HG03571 (cell line): ENCODE measurements around the gene MYCBP2.
"Not testable (repeated sequence)": the region's sequence is repeated elsewhere in the genome, so short reads cannot be mapped to it uniquely, and the experiment has no call there.

ENCODE experiments used
- ATAC-seq: cut with Tn5 transposase; IDR thresholded peaks from one replicate; pipeline ENCODE4 v1.9.1; 2021; ENCODE audit not compliant: unreplicated experiment

MYCBP2 gene

GRCh38 chr13:77305266-77305665 is 21.6 kb downstream of the MYCBP2 start:
- ATAC-seq = no peak

GRCh38 chr13:77300176-77301037 is 26.5 kb downstream of the MYCBP2 start:
- ATAC-seq = peak; percentile 32

DNA sequence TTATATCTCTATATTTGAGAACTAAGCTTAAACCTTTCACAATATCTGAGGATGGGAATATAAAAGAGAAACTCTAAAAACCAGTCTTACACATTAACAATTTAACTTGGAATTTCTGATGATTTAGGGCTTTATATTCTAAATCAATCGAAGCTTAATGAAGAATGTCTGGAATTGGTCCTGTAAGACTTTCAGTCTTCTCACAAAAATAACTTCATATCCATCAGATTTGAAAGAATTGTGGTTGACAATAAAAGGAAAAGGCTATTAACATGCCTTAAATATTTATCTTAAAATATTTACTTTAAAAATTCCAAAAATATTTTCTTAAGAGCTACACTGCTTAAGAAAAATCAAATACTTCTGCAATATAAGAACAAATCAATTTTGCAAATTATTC is 27.3 kb downstream of the MYCBP2 start:
- ATAC-seq = no peak

DNA sequence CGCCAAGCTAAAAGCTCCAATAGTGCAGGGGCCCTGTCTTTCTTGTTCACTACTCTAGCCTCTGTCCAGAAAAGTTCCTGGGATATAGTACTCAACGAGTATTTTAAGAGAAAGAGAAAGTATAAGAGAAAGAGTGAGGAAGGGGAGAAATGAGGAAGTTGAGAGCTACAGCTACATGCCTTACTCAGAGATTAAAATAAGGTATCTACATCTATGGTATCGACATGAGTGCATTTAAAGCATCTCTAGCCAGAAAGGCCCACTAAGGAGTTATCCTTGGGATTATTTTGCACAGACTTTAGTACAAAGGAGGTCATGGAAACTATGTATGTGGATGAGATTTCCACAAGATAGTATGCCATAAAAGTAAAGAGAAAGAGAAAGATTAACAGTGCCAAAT is 28.5 kb downstream of the MYCBP2 start:
- peak; percentile 61 for ATAC-seq

GRCh38 chr13:77291774-77292173 is 35.1 kb downstream of the MYCBP2 start:
- no peak for ATAC-seq

DNA sequence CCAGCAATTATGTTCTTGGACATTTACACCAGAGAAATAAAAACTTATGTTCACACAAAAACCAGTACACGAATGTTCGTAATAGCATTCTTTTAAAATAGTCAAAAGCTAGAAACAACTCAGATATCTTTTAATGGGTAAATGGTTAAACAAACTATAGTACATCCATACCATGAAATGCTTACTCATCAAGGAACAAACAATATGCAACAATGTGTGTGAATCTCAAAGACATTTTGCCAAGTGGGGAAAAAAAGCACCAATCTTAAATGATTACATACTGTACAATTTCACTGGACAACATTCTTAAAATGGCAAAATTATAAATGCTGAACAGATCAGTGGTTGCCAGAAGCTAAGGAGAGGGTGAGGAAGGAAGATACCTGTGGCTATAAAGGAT is 36.6 kb downstream of the MYCBP2 start:
- ATAC-seq = no peak

DNA sequence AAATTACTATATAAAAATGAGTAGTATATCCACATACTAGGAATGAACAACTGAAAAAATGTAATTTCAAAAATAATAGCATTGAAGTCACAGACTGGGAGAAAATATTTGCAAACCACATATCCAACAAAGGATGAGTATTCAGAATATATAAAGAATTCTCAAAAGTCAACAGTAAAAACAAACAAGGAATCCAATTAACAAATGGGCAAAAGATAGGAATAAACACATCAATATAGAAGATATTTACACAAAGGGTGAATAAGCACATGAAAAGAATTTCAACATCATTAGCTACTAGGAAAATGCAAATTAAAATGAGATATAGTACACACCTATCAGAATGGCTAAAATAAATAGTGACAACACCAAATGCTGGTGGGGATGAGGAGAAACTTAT is 37.0 kb downstream of the MYCBP2 start:
- no peak for ATAC-seq

- ATAC-seq = not testable (repeated sequence)
These were observed 41.3 kb downstream of the MYCBP2 start for GRCh38 chr13:77285632-77286031.

DNA sequence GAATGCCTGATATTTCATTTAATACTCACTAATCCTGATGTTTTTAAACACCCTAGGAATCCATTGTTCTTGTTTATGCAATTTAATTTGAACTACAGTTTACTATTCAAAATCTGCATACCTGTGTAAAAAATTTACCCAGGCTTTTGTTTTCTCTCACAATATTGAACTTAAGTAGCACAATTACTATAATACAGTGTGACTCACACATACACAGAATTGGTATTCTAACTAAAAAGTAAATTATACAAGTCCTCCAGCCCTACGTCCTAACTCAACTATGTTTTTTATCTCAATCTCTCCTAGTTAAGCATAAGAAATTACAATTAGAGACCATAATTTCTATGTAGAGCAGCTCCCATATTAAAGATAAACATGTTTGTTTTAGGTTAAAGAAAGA is 41.8 kb downstream of the MYCBP2 start:
- ATAC-seq = no peak

DNA sequence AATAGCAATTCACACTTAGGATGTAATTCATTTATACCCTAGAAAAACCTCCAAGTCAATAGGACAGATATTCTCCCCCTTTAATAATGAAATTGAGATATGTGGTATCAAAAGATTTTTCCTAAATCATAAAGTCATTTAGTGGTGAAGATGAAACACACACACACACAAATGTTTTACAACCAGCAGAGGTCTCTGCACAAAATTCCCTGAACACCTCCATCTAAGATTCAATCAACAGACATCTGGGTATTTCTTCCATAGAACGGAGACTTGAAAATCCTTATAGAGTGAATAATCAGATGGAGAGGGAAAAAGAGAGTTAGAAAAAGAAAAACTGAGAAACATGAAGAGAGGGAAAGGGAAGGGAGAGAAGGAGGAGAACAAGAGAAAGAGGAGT is 52.8 kb downstream of the MYCBP2 start:
- ATAC-seq = no peak

DNA sequence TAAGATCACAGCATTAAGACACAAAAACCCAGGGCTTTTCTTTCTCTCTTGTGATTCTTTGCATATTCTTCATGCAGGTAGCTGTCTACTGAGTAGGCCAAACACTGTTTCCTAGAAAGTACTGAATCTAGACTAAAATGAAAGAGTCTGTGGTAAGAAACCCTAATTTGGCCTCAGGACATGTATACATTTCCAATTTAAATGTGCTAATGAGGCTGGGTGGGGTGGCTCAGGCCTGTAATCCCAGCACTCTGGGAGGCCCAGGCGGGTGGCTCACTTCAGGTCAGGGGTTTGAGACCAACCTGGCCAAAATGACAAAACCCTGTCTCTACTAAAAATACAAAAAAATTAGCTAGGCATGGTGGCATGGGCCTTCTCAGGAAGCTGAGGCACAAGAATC is 57.8 kb downstream of the MYCBP2 start:
- ATAC-seq = no peak

- ATAC-seq = no peak
These were observed 59.5 kb downstream of the MYCBP2 start for GRCh38 chr13:77267362-77267761.

- ATAC-seq = no peak
These were observed 61.6 kb downstream of the MYCBP2 start for GRCh38 chr13:77265336-77265735.

DNA sequence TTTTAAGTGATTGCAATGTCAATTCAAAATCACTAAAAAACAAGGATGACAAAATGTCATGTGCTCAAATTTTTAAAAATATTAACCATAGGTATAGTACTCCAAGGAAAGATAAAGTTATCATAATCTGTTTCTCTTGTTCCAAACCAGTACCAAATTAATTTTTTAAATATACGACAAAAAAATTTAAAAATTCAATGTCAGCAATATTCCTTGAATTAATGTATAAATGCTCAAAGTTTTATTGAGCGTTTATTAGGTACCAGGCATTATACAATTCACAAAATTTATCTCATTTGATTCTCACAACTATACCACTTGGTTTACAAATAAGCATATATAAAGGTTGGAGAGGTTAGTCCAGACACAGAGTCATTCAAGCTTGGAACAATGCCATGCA is 64.7 kb downstream of the MYCBP2 start:
- ATAC-seq = no peak

- no peak for ATAC-seq
These were observed 75.9 kb downstream of the MYCBP2 start for GRCh38 chr13:77250975-77251374.

- not testable (repeated sequence) for ATAC-seq
These were observed 81.7 kb downstream of the MYCBP2 start for GRCh38 chr13:77245224-77245623.

DNA sequence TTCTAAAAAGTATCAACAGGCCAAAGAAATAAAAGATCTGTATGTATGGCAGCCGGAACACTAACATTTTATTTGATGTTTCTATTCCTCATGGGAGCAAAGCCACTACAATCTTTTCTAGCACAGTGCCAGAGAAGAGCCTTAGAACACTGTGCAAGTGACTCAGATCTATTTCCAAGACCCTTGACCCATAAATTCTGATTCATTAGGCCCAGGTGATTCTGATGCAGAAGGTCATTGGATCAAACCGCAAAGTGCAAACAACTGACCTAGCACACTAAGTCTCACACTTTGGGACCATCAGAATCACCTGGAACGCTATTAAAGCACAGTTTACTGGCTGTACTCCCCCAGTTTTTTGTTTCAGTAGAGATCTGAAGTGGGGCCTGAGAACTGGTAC is 87.6 kb downstream of the MYCBP2 start:
- no peak for ATAC-seq

DNA sequence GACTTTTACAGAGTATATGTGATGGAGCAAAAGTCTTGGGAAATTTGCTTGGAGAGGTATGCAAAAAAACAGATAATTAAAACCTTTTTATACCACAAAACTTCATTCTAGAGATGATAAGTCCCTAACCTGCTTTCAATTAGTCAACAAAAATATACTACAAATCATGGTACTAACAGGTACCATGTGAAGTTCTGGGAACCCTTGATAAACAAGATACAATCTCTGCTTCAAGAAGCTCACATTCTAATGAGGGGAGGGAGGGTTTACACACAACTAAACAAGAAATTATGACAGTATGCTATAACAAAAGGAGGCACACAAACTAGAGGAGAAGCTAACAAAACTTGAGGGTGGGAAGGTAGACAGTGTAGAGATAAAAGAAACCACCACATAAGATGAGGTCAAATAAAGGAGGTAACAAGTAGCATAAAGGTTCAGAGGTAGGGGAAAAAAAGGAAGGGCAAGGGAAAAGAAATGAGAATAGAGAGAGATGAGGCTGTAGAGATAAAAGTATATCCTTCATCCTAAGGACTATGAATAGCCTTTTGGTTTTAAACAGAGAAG is 91.4 kb downstream of the MYCBP2 start:
- ATAC-seq = no peak

DNA sequence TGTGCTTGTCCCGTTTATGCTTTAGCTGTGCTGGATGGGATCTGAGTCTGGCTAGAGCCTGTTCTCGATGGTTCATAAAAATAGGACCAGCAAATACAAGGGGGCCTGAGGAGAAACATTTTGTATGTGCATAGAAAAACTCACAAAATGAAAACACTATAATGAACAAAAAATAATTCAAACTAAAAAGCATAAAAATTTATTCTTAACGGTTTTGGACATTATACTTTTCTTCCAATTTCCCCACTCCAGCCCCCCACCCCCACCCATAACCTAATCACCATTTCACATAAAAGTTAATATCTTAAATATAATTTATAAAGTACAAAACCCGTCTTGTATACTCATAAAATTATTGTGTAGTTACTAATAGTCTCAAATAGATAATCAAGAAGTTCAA is 93.7 kb downstream of the MYCBP2 start:
- ATAC-seq = no peak

DNA sequence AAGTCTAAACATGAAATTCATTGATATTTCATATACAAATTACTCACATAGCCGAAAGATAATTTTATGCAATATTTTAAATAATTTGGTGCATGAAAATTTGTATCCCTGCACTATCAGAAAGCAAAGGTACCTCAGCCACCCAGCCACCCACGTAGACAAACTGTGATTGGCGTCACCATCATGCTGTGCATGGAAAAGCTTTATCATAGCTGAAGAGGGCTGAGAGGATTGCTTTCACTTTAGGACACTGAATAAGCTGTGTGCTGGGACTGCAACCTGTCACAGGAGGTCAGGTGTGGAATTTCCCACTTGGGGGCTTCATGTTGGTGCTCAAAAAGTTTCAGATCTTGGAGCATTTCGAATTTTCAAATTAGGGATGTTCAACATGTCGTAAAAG is 96.3 kb downstream of the MYCBP2 start:
- no peak for ATAC-seq

GRCh38 chr13:77225946-77226345 is 100.9 kb downstream of the MYCBP2 start:
- no peak for ATAC-seq

DNA sequence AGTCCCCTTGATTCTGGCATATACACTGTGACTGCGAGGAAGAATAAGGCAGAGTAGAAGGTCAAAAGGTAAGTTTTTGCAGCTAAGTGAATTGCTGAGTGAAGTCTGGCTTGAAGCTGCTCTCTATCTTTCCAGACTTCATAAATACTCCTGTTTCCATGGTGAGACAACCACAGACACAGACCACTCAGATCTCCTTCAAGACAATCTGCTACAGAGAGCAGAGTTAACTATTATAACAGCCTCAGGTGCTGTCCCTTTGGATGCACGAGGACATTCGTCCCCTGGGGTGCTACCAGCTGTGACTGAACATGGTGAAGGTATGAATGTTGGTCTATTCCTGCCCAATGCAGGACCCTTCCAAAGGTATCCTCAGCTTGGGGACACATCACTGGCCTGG is 104.0 kb downstream of the MYCBP2 start:
- no peak for ATAC-seq
